Stomach (tissue), 4 donors: ENCODE data around the gene KLK5.

Experiments used
- EP300 ChIP-seq: sonication (generic); formaldehyde crosslinking; IDR thresholded peaks from one replicate; pipeline ENCODE4 v1.6.1; 2017; ENCODE audit warnings: antibody characterized with exemption
- POLR2A ChIP-seq, 4 donors: fragments of 450-650 bp; IDR thresholded peaks; one replicate each; pipeline ENCODE4 v1.6.1; 2016; ENCODE audit warnings: antibody characterized with exemption in 4 of 4, control low read depth in 2 of 4, mild to moderate bottlenecking in 1 of 4, moderate library complexity in 1 of 4
- POLR2AphosphoS5 ChIP-seq, 3 donors: sonication (generic); formaldehyde crosslinking; IDR thresholded peaks; one replicate each; pipeline ENCODE4 v1.6.1; 2016; ENCODE audit warnings: antibody characterized with exemption in 3 of 3
- TF ChIP-seq, protein P1 (sequence below), 7 experiments: fragments of 450-650 bp in 4 of 7; fragments of 200-600 bp in 3 of 7; sonication (generic) in 3 of 7; IDR thresholded peaks; one replicate each; pipeline ENCODE4 v1.5.1; 2016 to 2019; ENCODE audit warnings: antibody characterized with exemption in 7 of 7, control low read depth in 2 of 7, mild to moderate bottlenecking in 1 of 7

DNA sequence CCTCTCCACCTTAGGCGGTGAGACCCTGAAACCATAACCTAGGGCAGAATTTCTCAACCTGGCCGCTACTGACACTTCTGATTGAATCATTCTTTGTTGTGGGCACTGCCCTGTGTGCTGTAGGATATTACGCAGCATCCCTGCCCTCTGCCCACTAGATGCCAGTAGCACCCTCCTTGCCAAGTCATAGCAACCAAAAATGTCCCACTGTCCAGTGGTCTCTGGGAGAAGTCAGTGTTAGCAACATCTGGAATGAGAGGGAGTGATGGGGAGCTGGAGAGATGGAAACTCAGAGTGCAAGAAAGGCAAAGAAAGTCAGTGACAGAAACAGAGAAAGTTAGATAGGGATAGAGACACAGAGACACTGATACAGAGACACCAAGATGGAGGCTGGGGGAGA is 55.2 kb downstream of the KLK5 start:
- TF ChIP-seq, protein P1, sequence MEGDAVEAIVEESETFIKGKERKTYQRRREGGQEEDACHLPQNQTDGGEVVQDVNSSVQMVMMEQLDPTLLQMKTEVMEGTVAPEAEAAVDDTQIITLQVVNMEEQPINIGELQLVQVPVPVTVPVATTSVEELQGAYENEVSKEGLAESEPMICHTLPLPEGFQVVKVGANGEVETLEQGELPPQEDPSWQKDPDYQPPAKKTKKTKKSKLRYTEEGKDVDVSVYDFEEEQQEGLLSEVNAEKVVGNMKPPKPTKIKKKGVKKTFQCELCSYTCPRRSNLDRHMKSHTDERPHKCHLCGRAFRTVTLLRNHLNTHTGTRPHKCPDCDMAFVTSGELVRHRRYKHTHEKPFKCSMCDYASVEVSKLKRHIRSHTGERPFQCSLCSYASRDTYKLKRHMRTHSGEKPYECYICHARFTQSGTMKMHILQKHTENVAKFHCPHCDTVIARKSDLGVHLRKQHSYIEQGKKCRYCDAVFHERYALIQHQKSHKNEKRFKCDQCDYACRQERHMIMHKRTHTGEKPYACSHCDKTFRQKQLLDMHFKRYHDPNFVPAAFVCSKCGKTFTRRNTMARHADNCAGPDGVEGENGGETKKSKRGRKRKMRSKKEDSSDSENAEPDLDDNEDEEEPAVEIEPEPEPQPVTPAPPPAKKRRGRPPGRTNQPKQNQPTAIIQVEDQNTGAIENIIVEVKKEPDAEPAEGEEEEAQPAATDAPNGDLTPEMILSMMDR (IDR thresholded peaks at IDR 0.05), result no peak
- TF ChIP-seq POLR2AphosphoS5 (IDR thresholded peaks at IDR 0.05) (no peak), POLR2A (IDR thresholded peaks at IDR 0.05) (no peak), EP300 (no peak)
